GM12878 (cell line): ENCODE data around the gene RP9. TPM values are rescaled to one million over a fixed set of nuclear protein-coding genes. Genes with fewer than 3 reads are reported as not detected.

Experiments used
- ATAC-seq: fragments of 200-7000 bp; cut with Tn5 transposase; 3 replicates; pipeline ENCODE4 v1.9.1; 2020; ENCODE audit warnings: mild to moderate bottlenecking, moderate library complexity
- BruUV-seq: library from RNA; stranded (reverse); fragments of 400-500 nt; replicated peaks from 2 replicates; lab custom pipeline; 2021; lab: Mats Ljungman, UMichigan
- CTCF ChIA-PET: fragments of 300-600 bp; sonication (Branson Sonifier 250); formaldehyde crosslinking; extraction: SDS; loops from one replicate; lab custom pipeline; 2021; ENCODE audit warnings: inconsistent platforms; lab: Yijun Ruan, JAX
- POLR2A ChIA-PET: fragments of 350-600 bp; formaldehyde crosslinking; extraction: SDS; loops from one replicate; lab custom pipeline; 2021; ENCODE audit warnings: inconsistent platforms; lab: Charles Lee
- RAD21 ChIA-PET: fragments of 300-600 bp; sonication (Branson Sonifier 250); formaldehyde crosslinking; loops from one replicate; lab custom pipeline; 2023; ENCODE audit warnings: antibody characterized with exemption; ENCODE audit not compliant: unreplicated experiment; lab: Charles Lee
- SMC1A ChIA-PET: fragments of 300-600 bp; sonication (Branson Sonifier 250); formaldehyde crosslinking; loops from one replicate; lab custom pipeline; 2023; ENCODE audit not compliant: unreplicated experiment, uncharacterized antibody; lab: Charles Lee
- DNase-seq: peaks from one replicate; pipeline ENCODE4 v3.0.0-alpha.2; 2011; ENCODE audit warnings: low read depth, low spot score
- FAIRE-seq: peaks from 3 replicates; lab custom pipeline; 2011; peaks lifted over from hg19 to GRCh38; lab: Jason Lieb, UNC
- H2AFZ ChIP-seq: 2 replicates; pipeline ENCODE4 v1.6.0; 2011; ENCODE audit warnings: low read depth, low read length, control low read depth; ENCODE audit not compliant: control insufficient read depth
- H3K27ac ChIP-seq: 2 replicates; pipeline ENCODE4 v1.5.1; 2011; ENCODE audit warnings: control low read depth; ENCODE audit not compliant: control insufficient read depth, insufficient read depth
- H3K27me3 ChIP-seq, 2 experiments: replicated peaks in 1 of 2; 2 replicates each; pipeline versions ENCODE4 v1.6.0 to v1.6.1; 2011; ENCODE audit warnings: low read length in 1 of 2; ENCODE audit not compliant: control insufficient read depth in 2 of 2, insufficient read depth in 2 of 2
- H3K36me3 ChIP-seq, 2 experiments: 2 replicates each; pipeline ENCODE4 v1.5.1; 2011; ENCODE audit warnings: low read length in 1 of 2; ENCODE audit not compliant: control insufficient read depth in 2 of 2, insufficient read depth in 2 of 2
- H3K4me1 ChIP-seq: 2 replicates; pipeline ENCODE4 v1.6.1; 2011; ENCODE audit warnings: mild to moderate bottlenecking, low read length, moderate library complexity, mixed read lengths; ENCODE audit not compliant: control insufficient read depth, insufficient read depth
- H3K4me2 ChIP-seq: 2 replicates; pipeline ENCODE4 v1.6.0; 2011; ENCODE audit warnings: control low read depth; ENCODE audit not compliant: control insufficient read depth, insufficient read depth
- H3K4me3 ChIP-seq: fragments of 200-600 bp; sonication (generic); 2 replicates; pipeline ENCODE4 v1.5.1; 2016
- H3K79me2 ChIP-seq: 2 replicates; pipeline ENCODE4 v1.6.0; 2011; ENCODE audit warnings: low read length; ENCODE audit not compliant: control insufficient read depth, insufficient read depth
- H3K9ac ChIP-seq: 2 replicates; pipeline ENCODE4 v1.8.0; 2011; ENCODE audit warnings: low read length, control low read depth, mixed read lengths; ENCODE audit not compliant: control insufficient read depth, insufficient read depth
- H3K9me3 ChIP-seq: replicated peaks from 3 replicates; pipeline ENCODE4 v1.5.1; 2011; ENCODE audit warnings: mild to moderate bottlenecking, low read length; ENCODE audit not compliant: control insufficient read depth, insufficient read depth
- H4K20me1 ChIP-seq: 2 replicates; pipeline ENCODE4 v1.6.0; 2011; ENCODE audit not compliant: control insufficient read depth, insufficient read depth
- CBFB ChIP-seq: IDR thresholded peaks from 2 replicates; pipeline ENCODE4 v1.6.1; 2016; ENCODE audit warnings: antibody characterized with exemption, low read depth
- CEBPZ ChIP-seq: fragments of 150-350 bp; IDR thresholded peaks from 2 replicates; pipeline ENCODE4 v1.6.1; 2016; ENCODE audit warnings: low read depth, low read length
- CREB1 ChIP-seq: IDR thresholded peaks from 2 replicates; pipeline ENCODE4 v1.6.1; 2012; ENCODE audit warnings: low read depth, mild to moderate bottlenecking, inconsistent platforms
- FOXK2 ChIP-seq: fragments of 450-650 bp; IDR thresholded peaks from 2 replicates; pipeline ENCODE4 v1.6.1; 2017; ENCODE audit warnings: mild to moderate bottlenecking, moderate library complexity
- GATAD2B ChIP-seq: fragments of 450-650 bp; conservative IDR thresholded peaks from 2 replicates; pipeline ENCODE4 v1.6.1; 2017; ENCODE audit warnings: low read depth, mild to moderate bottlenecking, moderate library complexity
- HSF1 ChIP-seq: fragments of 150-350 bp; IDR thresholded peaks from 2 replicates; pipeline ENCODE4 v1.6.1; 2014; ENCODE audit warnings: mild to moderate bottlenecking, low read depth, low read length
- LARP7 ChIP-seq: fragments of 450-650 bp; IDR thresholded peaks from 2 replicates; pipeline ENCODE4 v1.6.1; 2017; ENCODE audit warnings: mild to moderate bottlenecking
- MTA2 ChIP-seq: fragments of 450-650 bp; IDR thresholded peaks from 2 replicates; pipeline ENCODE4 v1.6.1; 2016; ENCODE audit warnings: low read depth, mild to moderate bottlenecking, moderate library complexity
- MYB ChIP-seq: fragments of 150-350 bp; IDR thresholded peaks from 2 replicates; pipeline ENCODE4 v1.6.1; 2014; ENCODE audit warnings: mild to moderate bottlenecking, low read depth, low read length, borderline replicate concordance
- MYC ChIP-seq: IDR thresholded peaks from 2 replicates; pipeline ENCODE4 v1.6.1; 2011; ENCODE audit warnings: mild to moderate bottlenecking, low read length, moderate library complexity, inconsistent platforms; ENCODE audit not compliant: insufficient read depth, insufficient replicate concordance, insufficient read length, severe bottlenecking
- NR2F1 ChIP-seq: fragments of 450-650 bp; conservative IDR thresholded peaks from 2 replicates; pipeline ENCODE4 v1.6.1; 2017; ENCODE audit warnings: mild to moderate bottlenecking
- RBBP5 ChIP-seq: fragments of 200-600 bp; sonication (generic); conservative IDR thresholded peaks from 2 replicates; pipeline ENCODE4 v1.6.1; 2016
- SIX5 ChIP-seq: IDR thresholded peaks from 2 replicates; pipeline ENCODE4 v1.6.1; 2011; ENCODE audit warnings: mild to moderate bottlenecking, low read depth, low read length, moderate library complexity; ENCODE audit not compliant: severe bottlenecking
- SMAD5 ChIP-seq: IDR thresholded peaks from 2 replicates; pipeline ENCODE4 v1.6.1; 2016; ENCODE audit warnings: antibody characterized with exemption, low read depth
- STAT1 ChIP-seq: fragments of 450-650 bp; conservative IDR thresholded peaks from 2 replicates; pipeline ENCODE4 v1.6.1; 2014; ENCODE audit warnings: antibody characterized with exemption, mild to moderate bottlenecking
- ZSCAN29 ChIP-seq: fragments of 450-650 bp; IDR thresholded peaks from 2 replicates; pipeline ENCODE4 v1.6.1; 2017; ENCODE audit warnings: mild to moderate bottlenecking, moderate library complexity
- whole genome bisulfite sequencing: methylation state at CpG from one replicate; pipeline ENCODE4 v1.1.6; 2016; ENCODE audit warnings: low lambda C conversion rate; ENCODE audit not compliant: insufficient replicate concordance, insufficient coverage; ENCODE audit errors: missing lambda C conversion rate; 5-methylcytosine and 5-hydroxymethylcytosine counted together
- in situ Hi-C: fragments of 300-500 bp; cut with MboI; formaldehyde crosslinking; loops from 9 replicates; pipeline ENCODE4 v1.14.3; 2018; ENCODE audit warnings: mixed read lengths
- intact Hi-C: fragments of 100-400 bp; cut with micrococcal nuclease; formaldehyde crosslinking; loops from one replicate; pipeline ENCODE4 v1.14.2; 2022; ENCODE audit not compliant: unreplicated experiment
- polyA plus RNA-seq, 11 experiments: library from polyadenylated mRNA; depleted of rRNA in 4 of 11; unstranded in 6 of 11; stranded (reverse) in 5 of 11; fragments of >200 nt; fragmentation: Nextera tagmentation in 4 of 11; fragmentation: Illumina TruSeq in 1 of 11; extraction: Ambion mirVana in 4 of 11; extraction: Trizol in 1 of 11; gene quantifications; 1 replicate in 1 of 11; 2 replicates in 10 of 11; pipeline versions ENCODE4 v1.2.1 to v1.2.3, GENCODE V29; 2011 to 2016; ENCODE audit warnings: inconsistent platforms in 2 of 11, missing spikeins in 2 of 11, low read depth in 1 of 11
- total RNA-seq, 4 experiments: library from RNA; depleted of rRNA in 3 of 4; stranded (reverse); fragments of >200 nt in 3 of 4; fragmentation: Illumina TruSeq in 1 of 4; extraction: Trizol in 1 of 4; gene quantifications; 2 replicates each; pipeline versions ENCODE4 v1.2.1 to v1.2.3, GENCODE V29; 2013 to 2021

RP9 gene
- total and polyA plus RNA-seq, 10 of the 15 experiments (the other 5 are each of a cell fraction or from before 2014, with no cell fraction given): 7.6 to 25.3 (median 16.9) TPM

GRCh38 chr7:33143996-33144718 is 35.0 kb upstream of the RP9 start:
- Histone ChIP-seq H3K9ac (no peak overlapping the region), H4K20me1 (no peaks in the 10 kb centered on the region), H3K4me1 (no peaks in the 10 kb centered on the region), H2AFZ (peak overlapping the region; percentile 51), H3K27ac (peak overlapping the region; percentile 55), H3K36me3 (no peaks in the 10 kb centered on the region), H3K4me3 (no peak overlapping the region), H3K27me3 (no peaks in the 10 kb centered on the region), H3K79me2 (no peaks in the 10 kb centered on the region), H3K9me3 (no peaks in the 10 kb centered on the region), H3K4me2 (0 out of 2 replicates have a peak overlapping the region, but pooled peaks have one; percentile 22)
- POLR2A ChIA-PET: no interaction called here
- DNase-seq (peak; percentile 31), ATAC-seq (peak; percentile 91), FAIRE-seq (peak; percentile 74)
- intact Hi-C loops: no loop called here
- in situ Hi-C loops: no loop called here
- no TSS peak for BruUV-seq
- 72% methylated on average over 4 of the region's 4 CpGs for WGBS
- SMC1A ChIA-PET: interaction anchor here (0.7 kb wide), 1 partner anchor 104 kb away, joined by 3 read pairs; no protein-coding TSS in a partner anchor
- RAD21 ChIA-PET: interaction anchor here (0.9 to 1.3 kb wide), 2 partner anchors 40 to 274 kb away, joined by 3 to 4 read pairs; no protein-coding TSS in a partner anchor
- CTCF ChIA-PET: interaction anchor here (0.6 kb wide), 1 partner anchor 42 kb away, joined by 3 read pairs; no protein-coding TSS in a partner anchor
- no peak for TF ChIP-seq ZSCAN29
- no peak for TF ChIP-seq MYB
- TF ChIP-seq RBBP5: no peak
- peak; percentile 41; the same call in 1 of the 2 replicates for TF ChIP-seq MTA2
- TF ChIP-seq CREB1: no peak
- TF ChIP-seq LARP7: no peak
- TF ChIP-seq SMAD5: no peak
- TF ChIP-seq STAT1: no peak
- no peak for TF ChIP-seq GATAD2B
- no peak for TF ChIP-seq SIX5
- TF ChIP-seq NR2F1: no peak
- TF ChIP-seq FOXK2: peak; percentile 71
- no peak for TF ChIP-seq MYC
- TF ChIP-seq CEBPZ: no peak
- TF ChIP-seq HSF1: no peak
- TF ChIP-seq CBFB: no peak
